Eye (tissue), 1 donor: ENCODE data around the gene ZNF583.

Experiments used
- DNase-seq: peaks from one replicate; pipeline ENCODE4 v3.0.0-alpha.2; 2015

Gene ZNF583

DNA sequence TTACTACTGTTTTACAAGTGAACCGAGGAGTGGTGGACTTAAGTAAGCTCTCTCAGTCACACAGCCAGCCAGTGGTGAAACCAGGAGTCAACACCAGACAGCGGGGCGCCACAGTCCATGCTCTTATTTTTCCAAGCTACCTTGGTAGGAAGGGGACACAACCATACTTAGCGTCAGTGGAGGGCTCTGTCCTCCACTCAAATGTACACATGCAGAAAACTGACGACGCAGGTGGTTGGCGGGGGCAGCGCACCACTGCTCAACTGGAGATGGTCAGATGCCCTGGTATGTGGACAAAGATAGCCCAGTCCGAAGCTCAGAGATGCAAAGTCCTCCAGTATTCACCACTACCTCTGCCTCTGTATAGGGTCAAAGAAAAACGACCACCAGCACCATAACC lies 72.0 kb downstream of the ZNF583 start:
- DNase-seq = no peak
